GM12878 (cell line): ENCODE measurements around the gene AP1AR. TPM values are rescaled to one million over a fixed set of nuclear protein-coding genes. Genes with fewer than 3 reads are reported as not detected.
A peak's percentile ranks its signal among the peaks of the same experiment; 100 is the strongest.

Experiments used
- ASH2L ChIP-seq: fragments of 300-600, 200-600 bp; sonication (generic); IDR thresholded peaks from 2 replicates; pipeline ENCODE4 v1.6.1; 2017; ENCODE audit warnings: low read depth, mild to moderate bottlenecking, borderline replicate concordance
- BACH1 ChIP-seq: fragments of 450-650 bp; IDR thresholded peaks from 2 replicates; pipeline ENCODE4 v1.6.1; 2017; ENCODE audit warnings: mild to moderate bottlenecking, borderline replicate concordance
- CBFB ChIP-seq: IDR thresholded peaks from 2 replicates; pipeline ENCODE4 v1.6.1; 2016; ENCODE audit warnings: antibody characterized with exemption, low read depth
- CBX3 ChIP-seq: fragments of 200-600 bp; sonication (generic); IDR thresholded peaks from 2 replicates; pipeline ENCODE4 v1.6.1; 2016; ENCODE audit warnings: low read depth, borderline replicate concordance
- CHD1 ChIP-seq: IDR thresholded peaks from 2 replicates; pipeline ENCODE4 v1.6.1; 2012; ENCODE audit warnings: low read depth, low read length, improper control_type of control experiment
- CTCF ChIP-seq, 3 experiments: IDR thresholded peaks in 2 of 3; conservative IDR thresholded peaks in 1 of 3; 2 replicates each; pipeline ENCODE4 v1.5.1; 2011; ENCODE audit warnings: low read depth in 3 of 3, low read length in 3 of 3, mild to moderate bottlenecking in 3 of 3, control low read depth in 2 of 3, moderate library complexity in 2 of 3, inconsistent platforms in 1 of 3, mixed read lengths in 1 of 3; ENCODE audit not compliant: control insufficient read depth in 2 of 3, insufficient read depth in 1 of 3; ENCODE audit errors: extremely low read depth in 1 of 3
- EED ChIP-seq: sonication (generic); IDR thresholded peaks from 2 replicates; pipeline ENCODE4 v1.6.1; 2016; ENCODE audit warnings: antibody characterized with exemption, low read depth
- ESRRA ChIP-seq: IDR thresholded peaks from 2 replicates; pipeline ENCODE4 v1.6.1; 2012; ENCODE audit warnings: mild to moderate bottlenecking, low read length, improper control_type of control experiment
- EZH2 ChIP-seq: IDR thresholded peaks from 2 replicates; pipeline ENCODE4 v1.6.1; 2012; ENCODE audit warnings: low read depth, mild to moderate bottlenecking, control low read depth, inconsistent platforms, low read length, borderline replicate concordance; ENCODE audit not compliant: control insufficient read depth
- IRF4 ChIP-seq: IDR thresholded peaks from 2 replicates; pipeline ENCODE4 v1.6.1; 2011; ENCODE audit warnings: low read depth, low read length
- JUNB ChIP-seq: IDR thresholded peaks from 2 replicates; pipeline ENCODE4 v1.6.1; 2016; ENCODE audit warnings: antibody characterized with exemption, mild to moderate bottlenecking
- NBN ChIP-seq: fragments of 450-650 bp; IDR thresholded peaks from 2 replicates; pipeline ENCODE4 v1.6.1; 2016
- NKRF ChIP-seq: fragments of 450-650 bp; conservative IDR thresholded peaks from 2 replicates; pipeline ENCODE4 v1.6.1; 2017; ENCODE audit warnings: mild to moderate bottlenecking, moderate library complexity
- PAX8 ChIP-seq: fragments of 450-650 bp; IDR thresholded peaks from 2 replicates; pipeline ENCODE4 v1.6.1; 2017; ENCODE audit warnings: mild to moderate bottlenecking, moderate library complexity
- PBX3 ChIP-seq: IDR thresholded peaks from 2 replicates; pipeline ENCODE4 v1.6.1; 2011; ENCODE audit warnings: mild to moderate bottlenecking, low read depth, low read length, moderate library complexity; ENCODE audit not compliant: insufficient replicate concordance
- POLR2AphosphoS2 ChIP-seq: IDR thresholded peaks from 2 replicates; pipeline ENCODE4 v1.6.1; 2011; ENCODE audit warnings: low read depth, mild to moderate bottlenecking, low read length, improper control_type of control experiment, moderate library complexity
- PRDM15 ChIP-seq: fragments of 450-650 bp; formaldehyde crosslinking; IDR thresholded peaks from 2 replicates; pipeline ENCODE4 v1.4.0; 2020; ENCODE audit warnings: mild to moderate bottlenecking, moderate library complexity
- SMARCA5 ChIP-seq: fragments of 450-650 bp; IDR thresholded peaks from 2 replicates; pipeline ENCODE4 v1.6.1; 2017; ENCODE audit warnings: mild to moderate bottlenecking
- SP1 ChIP-seq: IDR thresholded peaks from one replicate; pipeline ENCODE4 v1.6.1; 2011; ENCODE audit warnings: low read depth, low read length
- SRF ChIP-seq, 2 experiments: IDR thresholded peaks; 2 replicates each; pipeline ENCODE4 v1.6.1; 2011; ENCODE audit warnings: low read depth in 2 of 2, low read length in 2 of 2, mild to moderate bottlenecking in 1 of 2, moderate library complexity in 1 of 2
- SUPT20H ChIP-seq: IDR thresholded peaks from 2 replicates; pipeline ENCODE4 v1.6.1; 2011; ENCODE audit warnings: low read depth, mild to moderate bottlenecking, low read length, moderate library complexity, borderline replicate concordance; ENCODE audit not compliant: control insufficient read depth
- YY1 ChIP-seq: IDR thresholded peaks from 2 replicates; pipeline ENCODE4 v1.6.1; 2011; ENCODE audit warnings: low read depth, mild to moderate bottlenecking, low read length
- polyA plus RNA-seq, 11 experiments: library from polyadenylated mRNA; depleted of rRNA in 4 of 11; unstranded in 6 of 11; stranded (reverse) in 5 of 11; fragments of >200 nt; fragmentation: Nextera tagmentation in 4 of 11; fragmentation: Illumina TruSeq in 1 of 11; extraction: Ambion mirVana in 4 of 11; extraction: Trizol in 1 of 11; gene quantifications; 1 replicate in 1 of 11; 2 replicates in 10 of 11; pipeline versions ENCODE4 v1.2.1 to v1.2.3, GENCODE V29; 2011 to 2016; ENCODE audit warnings: inconsistent platforms in 2 of 11, missing spikeins in 2 of 11, low read depth in 1 of 11
- total RNA-seq, 4 experiments: library from RNA; depleted of rRNA in 3 of 4; stranded (reverse); fragments of >200 nt in 3 of 4; fragmentation: Illumina TruSeq in 1 of 4; extraction: Trizol in 1 of 4; gene quantifications; 2 replicates each; pipeline versions ENCODE4 v1.2.1 to v1.2.3, GENCODE V29; 2013 to 2021

AP1AR gene
- total and polyA plus RNA-seq, 10 of the 15 experiments (the other 5 are each of a cell fraction or from before 2014, with no cell fraction given): 5.6 to 29.1 (median 16.3) TPM

GRCh38 chr4:112289407-112290253 lies 58.0 kb downstream of the AP1AR start (continued):
- TF ChIP-seq EZH2 (no peak), ASH2L (no peak), EED (0 out of 2 replicates have a peak, but pooled peaks have one; percentile 29), PBX3 (no peak), IRF4 (no peak), JUNB (no peak), SUPT20H (no peak), POLR2AphosphoS2 (no peak), YY1 (no peak), NKRF (no peak), ESRRA (no peak), PRDM15 (CRISPR knock-in tag) (no peak), SP1 (no peak), SMARCA5 (0 out of 2 replicates have a peak, but pooled peaks have one; percentile 29), CBX3 (no peak), CBFB (no peak; the same call in 1 of the 2 replicates), CHD1 (no peak), PAX8 (no peak), NBN (peak; percentile 58; the same call in 1 of the 2 replicates), CTCF (IDR thresholded peaks at IDR 0.05 in 2 of 3, conservative IDR thresholded peaks at IDR 0.05 in 1 of 3; ENCODE audit: control insufficient read depth in 2 of 3, extremely low read depth in 1 of 3, insufficient read depth in 1 of 3, low read depth in 3 of 3, low read length in 3 of 3) (no peak), SRF (IDR thresholded peaks at IDR 0.05; ENCODE audit: low read depth in 2 of 2, low read length in 2 of 2) (no peak), BACH1 (no peak)
